ENCODE data around the gene SERPINF2.
"Not testable (repeated sequence)": the region's sequence is repeated elsewhere in the genome, so short reads cannot be mapped to it uniquely, and the experiment has no call there.

Gene SERPINF2

DNA sequence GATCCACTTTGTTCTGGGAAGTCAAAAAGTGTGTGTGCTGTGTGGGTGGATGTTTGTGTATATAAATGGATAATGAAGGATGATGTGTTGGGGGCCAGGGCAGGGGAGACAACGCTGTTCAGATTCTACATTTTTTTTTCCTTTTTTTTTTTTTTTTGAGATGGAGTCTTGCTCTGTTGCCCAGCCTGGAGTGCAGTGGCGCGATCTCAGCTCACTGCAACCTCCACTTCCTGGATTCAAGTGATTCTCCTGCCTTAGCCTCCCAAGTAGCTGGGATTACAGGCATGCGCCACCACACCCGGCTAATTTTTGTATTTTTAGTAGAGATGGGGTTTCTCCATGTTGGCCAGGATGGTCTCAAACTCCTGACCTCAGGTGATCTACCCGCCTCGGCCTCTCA, 22.0 kb downstream of the SERPINF2 start:
- DNase-seq = not testable (repeated sequence)

DNA sequence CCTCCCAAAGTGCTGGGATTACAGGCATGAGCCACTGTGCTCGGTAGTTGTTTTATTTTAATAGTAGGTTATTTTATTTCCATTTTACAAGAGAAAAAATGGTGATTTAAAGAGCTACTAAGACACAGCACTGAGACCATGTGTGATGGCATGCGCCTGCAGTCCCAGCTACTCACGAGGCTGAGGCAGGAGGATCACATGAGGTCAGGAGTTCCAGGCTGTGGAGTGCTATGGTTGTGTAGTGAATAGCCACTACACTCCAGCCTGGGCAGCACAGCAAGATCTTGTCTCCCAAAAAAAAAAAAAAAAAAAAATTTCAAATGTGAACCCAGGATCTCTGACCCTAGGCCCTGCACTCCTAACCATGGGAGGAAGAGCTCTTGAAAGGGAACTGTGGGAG, 22.9 kb downstream of the SERPINF2 start:
- DNase-seq = no peak

DNA sequence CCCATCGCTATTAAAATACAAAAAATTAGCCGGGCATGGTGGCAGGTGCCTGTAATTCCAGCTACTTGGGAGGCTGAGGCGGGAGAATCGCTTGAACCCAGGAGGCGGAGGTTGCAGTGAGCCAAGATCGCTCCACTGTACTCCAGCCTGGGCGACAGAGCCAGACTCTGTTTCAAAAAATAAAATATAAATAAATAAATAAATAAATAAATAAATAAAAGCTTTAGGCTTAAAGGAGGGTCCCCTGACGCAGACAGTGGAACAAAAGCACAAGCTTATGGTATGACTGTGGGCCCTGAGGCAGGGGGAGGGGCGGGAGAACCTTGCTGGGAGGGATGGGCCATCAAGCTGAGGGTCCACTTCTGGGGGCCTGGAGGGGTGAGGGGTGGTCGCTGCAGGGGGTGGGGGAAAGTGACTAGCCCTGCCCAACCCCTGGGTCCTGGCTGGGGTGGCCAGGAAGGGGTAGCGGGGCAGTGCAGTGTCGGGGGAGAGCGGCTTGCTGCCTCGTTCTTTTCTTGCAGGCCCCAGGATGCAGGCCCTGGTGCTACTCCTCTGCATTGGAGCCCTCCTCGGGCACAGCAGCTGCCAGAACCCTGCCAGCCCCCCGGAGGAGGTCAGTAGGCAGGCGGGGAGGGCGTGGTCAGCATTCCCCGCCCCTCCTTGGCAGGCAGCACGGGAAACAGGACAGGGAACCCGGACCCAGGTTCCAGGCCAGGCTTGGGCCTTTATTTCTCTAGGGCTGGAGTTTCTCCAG, 23.9 kb downstream of the SERPINF2 start:
- no peak for DNase-seq

DNA sequence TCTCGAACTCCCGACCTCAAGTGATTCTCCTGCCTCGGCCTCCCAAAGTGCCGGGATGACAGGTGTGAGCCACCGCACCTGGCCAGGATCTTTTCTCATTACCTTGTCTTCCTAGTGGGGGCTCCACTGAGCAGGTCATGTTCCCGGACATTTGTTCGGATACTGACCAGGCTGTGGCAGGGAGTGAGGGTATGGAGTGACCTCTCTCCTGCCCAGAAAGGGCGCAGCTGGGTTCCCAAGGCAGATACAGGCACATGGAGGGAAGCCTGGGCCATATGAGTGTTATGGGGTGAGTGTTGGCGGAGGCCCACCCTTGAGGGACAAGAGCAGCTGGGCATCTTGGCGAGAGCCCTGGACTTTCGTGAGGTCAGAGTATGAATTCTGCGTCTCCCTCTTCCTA, 24.7 kb downstream of the SERPINF2 start:
- no peak for DNase-seq

DNA sequence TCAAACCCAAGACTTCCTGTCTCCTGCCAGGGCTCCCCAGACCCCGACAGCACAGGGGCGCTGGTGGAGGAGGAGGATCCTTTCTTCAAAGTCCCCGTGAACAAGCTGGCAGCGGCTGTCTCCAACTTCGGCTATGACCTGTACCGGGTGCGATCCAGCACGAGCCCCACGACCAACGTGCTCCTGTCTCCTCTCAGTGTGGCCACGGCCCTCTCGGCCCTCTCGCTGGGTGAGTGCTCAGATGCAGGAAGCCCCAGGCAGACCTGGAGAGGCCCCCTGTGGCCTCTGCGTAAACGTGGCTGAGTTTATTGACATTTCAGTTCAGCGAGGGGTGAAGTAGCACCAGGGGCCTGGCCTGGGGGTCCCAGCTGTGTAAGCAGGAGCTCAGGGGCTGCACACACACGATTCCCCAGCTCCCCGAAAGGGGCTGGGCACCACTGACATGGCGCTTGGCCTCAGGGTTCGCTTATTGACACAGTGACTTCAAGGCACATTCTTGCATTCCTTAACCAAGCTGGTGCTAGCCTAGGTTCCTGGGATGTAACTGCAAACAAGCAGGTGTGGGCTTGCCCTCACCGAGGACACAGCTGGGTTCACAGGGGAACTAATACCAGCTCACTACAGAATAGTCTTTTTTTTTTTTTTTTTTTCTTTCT, 27.3 kb downstream of the SERPINF2 start:
- no peak for DNase-seq

DNA sequence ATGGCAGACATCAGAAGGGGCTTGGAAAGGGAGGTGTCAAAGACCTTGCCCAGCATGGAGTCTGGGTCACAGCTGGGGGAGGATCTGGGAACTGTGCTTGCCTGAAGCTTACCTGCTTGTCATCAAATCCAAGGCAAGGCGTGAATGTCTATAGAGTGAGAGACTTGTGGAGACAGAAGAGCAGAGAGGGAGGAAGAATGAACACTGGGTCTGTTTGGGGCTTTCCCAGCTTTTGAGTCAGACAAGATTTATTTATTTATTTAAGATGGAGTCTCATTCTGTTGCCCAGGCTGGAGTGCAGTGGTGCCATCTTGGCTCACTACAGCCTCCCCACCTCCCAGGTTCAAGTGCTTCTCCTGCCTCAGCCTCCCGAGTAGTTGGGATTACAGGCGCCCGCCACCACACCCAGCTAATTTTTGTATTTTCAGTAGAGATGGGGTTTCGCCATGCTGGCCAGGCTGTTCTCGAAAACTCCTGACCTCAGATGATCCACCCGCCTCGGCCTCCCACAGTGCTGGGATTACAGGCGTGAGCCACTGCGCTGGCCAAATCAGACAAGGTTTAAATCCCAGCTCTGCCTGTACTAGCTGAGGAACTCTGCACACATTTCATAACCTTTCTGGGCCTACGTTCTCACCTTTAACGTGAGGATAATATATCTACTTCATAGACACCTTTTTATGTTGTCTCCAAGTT, 30.5 kb downstream of the SERPINF2 start:
- not testable (repeated sequence) for DNase-seq

DNA sequence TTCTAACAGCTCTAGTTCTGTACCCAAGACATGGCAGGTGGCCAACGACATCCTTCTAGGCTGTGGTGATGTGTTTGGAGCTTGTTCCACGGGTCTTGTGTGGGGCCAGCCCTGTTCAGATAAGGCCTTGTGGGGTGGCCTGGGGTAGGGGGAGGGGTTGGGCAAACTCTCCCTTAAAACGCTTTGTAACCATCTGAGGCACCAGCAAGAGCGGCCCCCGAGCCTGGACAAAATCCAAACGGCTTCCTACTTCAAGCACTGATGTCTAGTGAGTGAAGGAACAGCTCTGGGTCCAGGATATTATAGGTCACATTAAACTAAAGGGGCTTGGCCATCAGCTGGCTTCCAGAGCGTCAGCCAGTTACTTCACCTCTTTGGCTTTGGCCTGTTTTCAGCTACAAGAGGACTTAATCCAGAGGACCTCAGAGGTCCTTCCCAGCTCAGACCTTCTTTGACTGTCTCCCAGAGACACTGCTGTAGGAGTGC, 31.1 kb downstream of the SERPINF2 start:
- no peak for DNase-seq

DNA sequence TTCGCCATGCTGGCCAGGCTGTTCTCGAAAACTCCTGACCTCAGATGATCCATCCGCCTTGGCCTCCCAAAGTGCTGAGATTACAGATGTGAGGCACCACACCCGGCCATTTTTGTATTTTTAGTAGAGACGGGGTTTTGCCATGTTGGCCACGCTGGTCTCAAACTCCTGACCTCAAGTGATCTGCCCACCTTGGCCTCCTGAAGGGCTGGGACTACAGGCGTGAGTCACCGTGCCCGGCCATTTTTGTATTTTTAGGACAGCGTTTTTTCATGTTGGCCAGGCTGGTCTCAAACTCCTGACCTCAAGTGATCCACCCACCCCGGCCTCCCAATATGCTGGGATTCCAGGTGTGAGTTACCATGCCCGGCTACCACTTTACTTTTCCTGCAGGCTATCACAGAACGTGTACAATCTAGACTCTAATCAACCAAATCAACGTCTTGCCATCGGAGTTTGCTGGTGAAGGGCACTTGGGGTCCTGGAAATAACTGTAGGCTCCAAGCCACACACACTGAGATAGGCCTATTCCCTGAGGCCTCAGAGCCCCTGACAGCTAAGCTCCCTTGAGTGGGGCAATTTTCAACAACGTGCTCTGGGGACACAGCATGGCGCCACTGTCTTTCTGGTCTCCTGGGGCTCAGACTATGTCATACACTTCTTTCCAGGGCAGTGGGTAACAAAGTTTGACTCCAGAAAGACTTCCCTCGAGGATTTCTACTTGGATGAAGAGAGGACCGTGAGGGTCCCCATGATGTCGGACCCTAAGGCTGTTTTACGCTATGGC, 31.9 kb downstream of the SERPINF2 start:
- no peak for DNase-seq

DNA sequence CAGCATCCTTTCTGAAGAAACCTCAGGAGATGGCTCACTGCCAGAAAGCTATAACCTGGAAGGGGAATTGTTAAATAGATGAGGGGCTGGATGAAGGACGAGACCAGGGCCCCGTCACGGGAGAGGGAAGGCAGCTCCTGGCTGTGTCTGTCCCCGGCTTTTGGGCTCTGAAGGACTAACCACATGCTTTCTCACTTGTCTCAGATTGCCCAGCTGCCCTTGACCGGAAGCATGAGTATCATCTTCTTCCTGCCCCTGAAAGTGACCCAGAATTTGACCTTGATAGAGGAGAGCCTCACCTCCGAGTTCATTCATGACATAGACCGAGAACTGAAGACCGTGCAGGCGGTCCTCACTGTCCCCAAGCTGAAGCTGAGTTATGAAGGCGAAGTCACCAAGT, 33.7 kb downstream of the SERPINF2 start:
- no peak for DNase-seq

DNA sequence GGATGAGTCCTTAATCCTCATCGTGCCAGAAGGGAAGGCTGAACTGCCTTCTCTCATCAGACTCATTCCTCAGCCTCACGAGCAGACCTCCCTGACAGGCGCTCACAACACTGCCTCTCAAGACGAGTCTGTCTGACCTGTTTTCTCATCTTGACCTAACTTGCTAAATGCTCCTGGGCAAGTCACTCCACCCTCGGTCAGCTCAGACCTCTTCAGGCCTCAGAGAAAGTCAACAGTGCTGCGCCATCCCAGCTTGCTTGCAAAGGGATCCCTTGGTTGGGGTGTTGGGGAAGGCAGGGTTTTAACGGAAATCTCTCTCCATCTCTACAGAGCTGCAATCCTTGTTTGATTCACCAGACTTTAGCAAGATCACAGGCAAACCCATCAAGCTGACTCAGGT, 34.2 kb downstream of the SERPINF2 start:
- DNase-seq = no peak

DNA sequence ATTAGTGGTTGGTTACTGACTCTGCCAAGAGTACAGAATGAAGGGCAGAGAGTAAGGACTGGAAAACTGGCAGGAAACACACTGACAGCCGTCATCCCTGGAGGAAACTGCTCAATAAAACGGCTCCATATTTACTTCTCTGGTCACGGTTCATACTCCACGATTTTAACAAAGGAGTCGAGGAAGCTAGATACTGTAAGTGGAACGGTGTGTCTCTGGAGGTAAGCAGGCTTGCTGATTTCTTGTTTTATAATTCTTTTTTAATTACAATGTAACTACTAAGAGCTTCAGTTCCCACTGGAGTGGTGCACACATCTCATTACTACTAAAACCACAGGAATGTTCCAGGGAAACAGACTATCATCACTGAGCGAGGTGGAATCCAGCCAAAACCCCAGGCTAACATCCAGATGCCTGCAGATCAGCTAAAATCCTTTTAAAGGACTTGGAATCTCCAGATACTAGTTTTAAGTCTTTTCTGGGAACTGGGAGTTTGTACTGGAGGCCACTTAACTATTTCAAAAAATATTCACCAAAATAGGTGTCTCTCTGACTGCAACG, 37.0 kb downstream of the SERPINF2 start:
- DNase-seq = no peak

DNA sequence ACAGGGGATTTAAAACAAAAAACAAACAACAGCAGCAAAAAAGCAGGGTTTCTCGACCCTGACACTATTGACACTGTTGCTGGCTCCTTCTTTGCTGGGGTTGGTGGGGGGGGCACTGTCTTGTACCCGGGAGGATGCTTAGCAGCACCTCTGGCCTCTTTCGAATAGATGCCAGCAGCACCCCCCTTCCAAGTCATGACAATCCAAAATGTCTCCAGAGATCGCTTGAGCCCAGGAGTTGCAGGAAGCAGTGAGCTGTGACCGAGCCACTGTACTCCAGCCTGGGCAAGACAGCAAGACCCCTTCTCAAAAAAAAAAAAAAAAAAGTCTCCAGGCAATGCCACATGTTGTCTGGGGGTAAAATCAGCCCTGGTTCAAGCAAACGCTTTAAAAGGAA, 39.5 kb downstream of the SERPINF2 start:
- DNase-seq = no peak

DNA sequence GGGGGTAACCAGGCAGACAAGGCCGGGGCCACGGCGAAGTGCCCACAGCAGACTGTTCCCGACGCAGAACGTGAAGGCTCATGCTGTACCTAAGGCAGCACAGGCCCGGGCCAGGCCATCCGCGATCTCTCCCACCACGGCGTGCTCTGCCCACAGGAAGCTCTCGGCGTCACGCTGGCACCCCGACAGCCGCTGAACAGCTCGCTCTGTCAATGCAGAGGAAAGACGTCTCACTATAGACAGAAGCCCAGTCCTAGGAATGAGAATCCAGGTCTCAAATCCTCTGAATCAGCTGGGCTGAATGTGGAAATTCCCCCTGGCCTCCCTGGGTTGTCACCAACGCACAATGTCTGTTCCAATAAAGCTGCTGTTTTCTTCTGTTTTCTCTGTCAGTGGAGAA, 40.6 kb downstream of the SERPINF2 start:
- no peak for DNase-seq

DNA sequence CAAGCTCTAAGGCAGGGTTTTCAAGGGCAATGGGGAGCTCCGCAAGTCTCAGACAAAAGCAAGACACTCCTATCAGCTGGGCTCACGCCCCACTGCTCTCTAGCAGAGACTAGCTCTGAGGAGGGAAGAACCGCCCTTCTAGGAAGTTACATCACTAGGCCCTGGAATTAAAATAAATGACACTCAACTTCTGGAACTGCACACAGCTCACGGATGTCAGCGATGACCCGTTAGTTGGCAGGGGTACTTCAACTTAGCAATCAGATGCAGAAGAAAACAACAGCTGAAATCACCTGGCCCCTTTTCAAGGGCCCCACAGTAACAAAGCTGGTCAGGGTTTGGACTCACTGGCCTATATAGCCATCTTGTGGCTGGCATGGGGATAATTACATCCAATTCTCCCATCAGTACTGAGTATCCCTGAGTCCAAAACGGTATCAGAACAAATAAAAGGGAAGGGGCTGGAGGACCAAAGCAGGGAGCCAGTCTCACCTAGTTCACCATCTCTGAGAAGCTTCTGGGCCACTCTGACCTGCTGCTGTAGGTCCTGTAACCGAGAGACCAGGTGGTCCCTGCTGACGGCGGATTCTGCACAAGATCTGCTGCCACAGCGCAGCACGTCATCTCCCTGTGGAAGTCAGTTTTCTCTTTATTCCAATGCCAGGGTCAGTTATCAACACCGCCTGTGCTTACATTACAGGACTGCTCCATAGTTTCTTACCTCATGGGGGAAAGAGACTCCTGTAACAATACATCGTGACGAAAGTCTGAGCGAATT, 41.4 kb downstream of the SERPINF2 start:
- DNase-seq = no peak

DNA sequence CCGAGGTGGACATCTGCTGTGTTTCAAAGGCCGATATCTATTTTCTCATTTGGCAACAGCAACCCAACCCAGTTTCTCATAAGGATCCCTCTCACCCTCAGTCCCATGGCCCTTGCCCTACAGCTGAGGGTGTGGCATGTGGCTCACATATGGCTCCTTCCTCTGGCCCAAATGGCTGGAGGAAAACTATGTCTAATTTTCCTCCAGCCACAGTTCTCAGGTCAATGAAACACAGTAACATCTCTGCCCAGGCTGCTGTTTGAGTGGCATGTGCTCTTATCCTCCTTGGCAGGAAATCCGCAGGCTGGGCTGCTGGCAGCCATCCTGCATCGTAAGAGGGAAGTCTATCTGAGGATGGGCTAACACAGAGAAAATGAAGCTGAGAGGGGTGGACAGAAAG, 43.3 kb downstream of the SERPINF2 start:
- no peak for DNase-seq

DNA sequence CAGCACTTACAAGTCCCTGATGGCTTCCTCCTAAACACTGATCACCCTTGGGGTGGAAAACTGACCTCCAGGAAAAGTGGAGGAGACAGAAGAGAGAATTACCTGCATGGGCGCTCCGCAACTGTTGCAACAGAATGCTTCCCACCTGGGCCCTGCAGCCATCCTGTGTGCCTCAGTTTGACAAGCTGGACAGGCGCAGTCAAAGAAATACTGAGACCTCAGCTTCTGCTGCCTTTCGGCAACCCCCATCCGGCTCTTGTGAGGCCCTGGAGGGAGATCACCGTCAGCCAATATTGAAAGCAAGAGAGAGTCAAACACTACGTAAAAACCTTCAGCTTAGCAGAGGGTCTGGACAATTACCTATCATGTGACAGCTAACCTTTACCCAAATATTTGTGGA, 44.0 kb downstream of the SERPINF2 start:
- no peak for DNase-seq

DNA sequence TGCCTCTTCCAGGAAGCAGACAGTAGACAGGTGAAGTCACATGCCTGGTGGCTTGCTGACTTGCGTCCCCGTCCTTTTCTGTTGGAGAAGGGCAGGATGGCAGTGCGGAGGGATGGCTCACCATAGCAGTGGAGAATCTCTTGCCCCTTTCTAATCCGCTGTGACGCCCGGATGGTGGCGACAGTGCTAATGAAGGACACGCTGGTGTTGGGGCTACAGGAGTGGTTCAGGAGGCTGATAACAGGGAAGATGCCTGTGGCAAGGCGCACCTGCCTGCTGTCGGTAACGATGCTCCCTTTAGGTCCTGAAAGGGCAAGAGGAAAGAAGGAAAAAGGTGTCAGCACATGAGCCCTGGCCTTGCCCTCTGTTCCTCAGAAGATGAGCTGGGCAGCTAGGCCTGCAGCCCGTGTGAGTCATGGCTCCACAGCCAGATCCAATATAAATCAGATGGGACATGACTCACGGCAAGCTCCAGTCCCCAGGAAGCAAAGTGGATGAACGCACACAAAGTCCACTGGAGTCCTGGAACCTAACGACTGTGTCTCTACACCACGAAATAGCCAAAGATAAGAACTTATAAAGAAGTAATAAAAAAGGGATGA, 44.7 kb downstream of the SERPINF2 start:
- DNase-seq = no peak

DNA sequence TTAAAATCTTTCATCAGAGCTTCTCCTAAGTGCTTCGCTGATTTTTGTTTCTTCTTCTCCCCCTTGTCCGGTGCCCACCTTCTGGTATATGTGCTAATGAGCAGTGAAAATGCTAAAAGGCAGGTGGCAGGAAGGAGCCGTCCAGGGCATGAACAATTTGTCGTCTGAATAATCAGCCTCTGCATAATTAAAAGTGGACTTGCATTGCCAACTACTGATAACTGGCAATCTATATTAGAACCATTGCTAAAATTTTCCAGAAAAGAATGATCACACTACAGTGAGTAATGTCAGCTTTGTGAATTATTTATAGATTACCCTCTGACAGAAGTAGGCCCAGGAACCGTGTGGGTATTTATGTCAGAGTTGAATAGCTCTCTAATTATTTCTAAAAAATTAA, 47.3 kb downstream of the SERPINF2 start:
- no peak for DNase-seq

DNA sequence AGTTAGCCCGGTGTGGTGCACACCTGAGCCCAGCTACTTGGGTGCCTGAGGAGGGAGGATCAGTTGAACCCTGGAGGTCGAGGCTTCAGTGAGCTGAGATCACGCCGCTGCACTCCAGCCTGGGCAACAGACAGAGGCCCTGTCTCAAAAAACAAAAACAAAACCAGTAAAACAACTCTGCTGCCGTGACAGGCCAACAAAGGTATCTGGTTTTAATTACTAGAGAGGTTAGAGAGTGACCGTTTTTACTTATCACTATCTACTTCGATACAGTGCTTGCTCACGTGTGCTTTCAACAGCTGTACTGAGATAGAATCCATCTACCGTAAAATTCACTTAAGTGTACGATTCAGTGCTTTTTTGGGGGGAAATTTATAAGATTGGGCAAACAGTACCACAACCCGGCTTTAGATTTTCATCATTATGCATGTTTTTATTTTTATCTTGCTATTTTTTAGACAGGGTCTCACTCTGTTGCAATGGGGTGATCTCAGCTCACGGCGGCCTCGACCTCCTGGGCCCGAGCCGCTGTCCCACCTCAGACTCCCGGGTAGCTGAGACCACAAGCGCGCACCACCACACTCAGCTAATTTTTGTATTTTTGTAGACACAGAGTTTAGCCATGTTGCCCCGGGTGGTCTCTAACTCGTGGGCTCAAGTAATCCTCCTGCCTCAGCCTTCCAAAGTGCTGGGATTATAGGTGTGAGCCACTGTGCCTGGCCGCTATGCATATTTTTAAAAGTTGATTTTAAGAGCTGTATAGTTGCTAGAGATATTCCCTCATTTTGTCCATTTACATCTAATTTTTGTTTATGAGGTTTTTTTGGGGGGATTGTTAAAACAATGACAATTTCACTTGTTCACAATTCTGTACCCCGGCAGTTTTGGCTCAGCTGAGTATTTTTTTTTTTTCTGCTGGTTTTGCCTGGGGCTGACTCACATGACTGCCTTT, 50.1 kb downstream of the SERPINF2 start:
- DNase-seq = no peak

DNA sequence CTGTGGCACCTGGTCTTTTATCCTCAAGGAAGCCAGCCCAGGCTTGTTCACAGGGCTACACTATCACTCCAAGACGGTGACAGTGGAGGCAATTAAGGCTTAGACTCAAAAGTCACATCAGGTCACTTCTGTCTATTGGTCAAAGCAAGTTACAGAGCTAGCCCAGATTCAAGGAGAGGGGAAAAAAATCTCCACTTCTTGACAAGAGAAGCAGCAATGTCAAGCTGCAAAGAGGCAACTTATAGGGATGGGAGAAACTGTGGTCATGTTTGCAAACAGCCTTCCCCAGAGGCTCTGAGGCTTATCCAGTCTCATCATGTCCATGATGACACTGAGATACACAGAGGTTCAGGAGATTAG, 50.8 kb downstream of the SERPINF2 start:
- no peak for DNase-seq

Measured in cortex of kidney (tissue), 1 donor.